DMS 273 treated with DMSO at 0.1 percent for 48 hours (cell line): Measurements from ENCODE around the gene PARP16.
"Not testable (repeated sequence)": the region's sequence is repeated elsewhere in the genome, so short reads cannot be mapped to it uniquely, and the experiment has no call there.

ENCODE experiments used
- DNase-seq: peaks from one replicate; lab custom pipeline; 2025; lab: John Stamatoyannopoulos, UW

PARP16 gene

GRCh38 chr15:65275728-65276126 is 11.0 kb downstream of the PARP16 start:
- no peak for DNase-seq

GRCh38 chr15:65275104-65275727 is 11.5 kb downstream of the PARP16 start:
- DNase-seq: no peak

GRCh38 chr15:65270811-65271545 is 15.7 kb downstream of the PARP16 start:
- DNase-seq: peak; percentile 36

- DNase-seq: no peak
Observed at GRCh38 chr15:65268411-65268810, 18.3 kb downstream of the PARP16 start.

DNA sequence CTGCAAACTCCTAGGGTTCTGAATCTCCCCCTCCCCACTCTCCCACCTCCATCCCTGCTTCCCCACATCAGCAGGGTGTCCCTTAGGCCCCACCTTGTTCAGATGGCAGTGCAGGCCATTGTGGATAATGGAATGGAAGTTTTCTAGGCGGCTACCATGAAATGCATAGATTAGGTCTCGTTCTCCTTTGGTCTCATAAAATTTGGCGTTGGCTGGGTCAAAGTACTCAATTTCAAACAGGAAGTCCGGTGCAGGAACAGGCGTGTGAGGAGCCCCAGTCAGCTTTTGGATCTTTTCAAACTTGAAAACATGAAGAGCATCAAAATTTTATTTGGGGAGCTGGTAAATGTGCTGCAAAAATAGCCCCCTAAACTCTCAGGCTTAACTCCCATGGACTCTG is 20.2 kb downstream of the PARP16 start:
- DNase-seq: no peak

GRCh38 chr15:65264863-65265430 is 21.7 kb downstream of the PARP16 start:
- DNase-seq: no peak

DNA sequence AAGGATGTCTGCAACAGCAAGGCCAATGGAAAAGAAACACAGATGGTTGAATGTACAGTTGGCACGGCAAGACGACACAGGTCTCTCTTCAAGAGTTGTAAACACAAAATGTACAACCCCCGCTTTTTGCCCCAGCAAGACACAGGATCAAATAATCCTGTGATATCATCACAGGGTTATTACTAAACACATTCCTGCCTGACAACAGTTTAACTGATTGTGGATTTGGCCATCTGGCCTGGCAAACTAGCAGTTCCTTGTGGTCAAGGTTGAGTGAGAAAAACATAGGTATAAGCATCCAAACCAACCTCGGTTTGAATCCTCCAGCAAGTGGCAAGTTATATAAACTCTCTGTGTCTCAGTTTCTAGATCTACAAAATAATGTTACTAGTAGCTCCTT is 23.4 kb downstream of the PARP16 start:
- peak; percentile 70 for DNase-seq

DNA sequence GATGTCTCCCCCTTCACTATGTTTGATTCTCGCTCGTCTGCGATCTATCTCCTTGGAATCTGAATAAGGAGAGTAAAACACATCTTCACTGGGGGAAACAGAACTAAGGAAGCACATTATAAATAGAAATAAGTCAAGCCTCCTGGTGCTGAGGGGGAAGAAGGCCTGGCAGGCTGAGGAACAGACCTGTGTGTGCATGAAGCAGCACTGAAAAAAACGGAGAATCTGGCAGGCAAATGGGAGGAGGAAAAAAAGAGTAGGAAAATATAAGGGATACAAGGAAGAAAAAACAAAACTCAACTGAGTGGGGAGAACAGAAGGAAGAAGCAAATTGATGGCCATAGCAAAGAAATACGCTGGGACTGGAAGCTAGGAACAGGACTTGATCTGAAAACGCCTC is 25.7 kb downstream of the PARP16 start:
- no peak for DNase-seq

- no peak for DNase-seq
Observed at GRCh38 chr15:65259367-65259797, 27.3 kb downstream of the PARP16 start.

DNA sequence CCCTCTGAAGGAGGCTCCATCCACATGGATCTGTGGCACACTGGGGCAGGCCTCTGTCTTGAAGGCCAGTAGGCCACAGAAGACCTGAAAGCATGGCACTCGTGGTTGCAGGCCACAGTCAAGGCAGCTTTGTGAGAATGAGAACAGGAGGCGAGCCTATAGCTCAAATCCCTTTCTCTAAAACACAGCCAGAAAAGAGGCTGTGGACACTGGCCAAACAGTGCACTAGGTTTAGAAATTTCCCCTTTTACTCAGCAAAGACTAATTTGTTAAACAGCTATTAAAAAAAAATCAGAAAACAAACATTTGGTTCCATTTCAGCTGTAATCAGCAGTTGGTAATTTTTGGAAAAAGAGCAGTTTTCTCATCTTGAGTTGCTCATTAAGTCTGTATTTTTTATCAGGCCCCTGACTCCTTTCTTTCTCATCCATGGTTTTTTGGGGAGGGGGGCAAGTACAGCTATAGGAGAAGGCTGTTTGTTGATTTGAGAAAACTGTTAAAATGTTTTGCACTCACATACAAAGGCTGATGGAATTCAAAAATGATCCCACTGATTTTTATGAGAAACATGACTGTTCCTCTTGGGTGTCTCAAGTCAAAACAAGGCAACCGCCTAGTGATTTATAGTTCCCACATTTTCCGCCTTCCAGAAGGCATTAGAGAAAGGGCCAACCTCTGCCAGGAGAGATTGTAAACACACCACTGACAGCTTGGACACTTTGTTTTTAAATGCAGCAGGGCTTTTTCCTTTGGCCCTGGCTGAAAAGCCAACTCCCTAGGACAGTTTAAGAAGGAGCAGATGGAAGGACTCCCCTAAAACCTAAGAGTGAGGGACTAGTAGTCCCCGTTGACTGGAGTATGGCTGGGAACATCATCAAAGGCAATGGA is 28.1 kb downstream of the PARP16 start:
- DNase-seq: peak; percentile 24

DNA sequence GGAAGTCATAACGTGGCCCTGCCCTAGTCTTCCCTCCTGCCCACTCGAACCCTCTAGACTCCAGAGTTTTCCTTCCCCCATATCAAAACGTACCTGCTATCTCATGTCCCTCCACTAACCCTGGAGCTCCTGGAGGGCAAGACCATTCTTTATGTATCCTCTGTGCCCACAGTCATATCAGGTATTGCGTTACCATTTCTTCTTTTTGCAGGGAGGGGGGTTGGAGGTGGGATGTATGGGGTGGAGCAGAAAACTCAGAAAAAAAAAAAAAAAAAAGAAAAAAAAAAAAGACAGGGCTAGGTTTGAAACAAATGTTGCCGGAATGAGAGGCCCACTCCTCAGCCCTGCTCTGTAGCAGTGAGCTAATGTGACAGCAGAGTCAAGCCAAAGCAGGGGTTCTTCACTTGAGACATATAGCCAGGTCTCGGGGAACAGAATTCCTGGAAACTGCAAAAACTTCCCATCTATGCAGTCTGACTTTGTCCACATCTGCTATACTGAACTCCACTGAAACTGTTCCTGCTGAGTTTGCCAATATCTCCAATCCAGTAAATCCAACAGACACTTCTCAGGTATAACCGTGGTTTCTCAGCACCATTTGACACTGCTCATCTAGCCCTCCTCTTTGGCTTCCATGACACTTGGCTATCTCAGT is 31.1 kb downstream of the PARP16 start:
- no peak for DNase-seq

GRCh38 chr15:65254758-65255157 is 31.9 kb downstream of the PARP16 start:
- DNase-seq: no peak

GRCh38 chr15:65254356-65254755 is 32.3 kb downstream of the PARP16 start:
- no peak for DNase-seq

DNA sequence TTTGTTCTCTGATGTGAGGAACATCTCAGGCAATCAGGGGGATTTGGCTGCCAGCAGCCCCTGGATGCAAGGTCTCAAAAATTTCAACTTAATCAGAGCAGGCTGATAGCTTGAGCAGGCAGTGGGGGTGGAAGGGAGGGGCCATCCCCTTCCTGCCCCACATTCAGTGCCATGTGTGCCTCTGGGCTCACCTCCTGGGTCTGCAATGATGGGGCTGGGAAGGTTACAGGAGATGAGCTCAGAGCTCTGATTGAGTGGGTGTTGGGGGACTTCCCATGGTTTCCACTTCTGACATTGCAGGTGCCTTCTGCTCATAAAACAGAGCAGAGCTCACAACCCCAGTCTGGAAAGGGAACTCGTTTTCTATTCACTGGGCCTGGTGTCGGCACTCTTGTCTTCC is 37.0 kb downstream of the PARP16 start:
- DNase-seq: no peak

- no peak for DNase-seq
Observed at GRCh38 chr15:65248511-65249255, 38.0 kb downstream of the PARP16 start.

- no peak for DNase-seq
Observed at GRCh38 chr15:65246939-65247338, 39.7 kb downstream of the PARP16 start.

GRCh38 chr15:65246026-65246714 is 40.5 kb downstream of the PARP16 start:
- DNase-seq: no peak

DNA sequence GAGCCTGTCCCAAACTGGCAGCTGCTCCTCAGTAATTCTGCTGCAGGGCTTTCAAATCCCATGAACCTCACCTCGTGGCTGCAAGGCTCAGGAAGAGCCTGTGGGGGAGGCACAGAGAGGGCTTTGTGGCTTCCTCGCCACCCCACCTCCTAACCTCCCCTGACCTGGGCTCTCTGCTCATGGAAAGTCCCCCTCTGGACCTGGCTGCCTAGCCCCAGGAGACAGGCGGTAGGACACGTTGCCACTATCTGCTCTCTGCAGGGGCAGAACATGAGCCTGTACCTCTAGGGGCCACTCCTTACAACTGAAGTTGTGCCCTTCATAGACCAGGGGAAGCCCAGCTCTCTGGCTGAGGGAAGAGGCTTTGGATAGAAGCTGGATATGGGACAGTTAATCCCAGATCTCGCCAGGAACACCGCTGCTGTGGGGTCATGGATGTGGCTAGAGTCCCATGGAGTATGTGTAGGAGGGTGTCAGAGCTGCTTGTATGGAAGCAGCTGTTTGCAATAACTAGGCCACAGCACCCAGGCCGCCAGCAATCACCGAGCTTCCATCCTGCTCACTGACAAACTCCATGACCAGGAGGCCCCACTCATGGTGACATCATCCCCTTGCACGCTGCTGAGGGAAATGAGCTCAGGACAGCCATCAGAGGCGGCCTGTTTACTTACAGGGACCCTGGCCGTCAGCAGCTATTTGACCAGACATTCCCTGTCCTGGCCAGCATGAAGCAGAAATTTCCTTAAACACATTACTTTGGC is 41.4 kb downstream of the PARP16 start:
- DNase-seq: no peak

GRCh38 chr15:65244638-65245037 is 42.0 kb downstream of the PARP16 start:
- DNase-seq: no peak

DNA sequence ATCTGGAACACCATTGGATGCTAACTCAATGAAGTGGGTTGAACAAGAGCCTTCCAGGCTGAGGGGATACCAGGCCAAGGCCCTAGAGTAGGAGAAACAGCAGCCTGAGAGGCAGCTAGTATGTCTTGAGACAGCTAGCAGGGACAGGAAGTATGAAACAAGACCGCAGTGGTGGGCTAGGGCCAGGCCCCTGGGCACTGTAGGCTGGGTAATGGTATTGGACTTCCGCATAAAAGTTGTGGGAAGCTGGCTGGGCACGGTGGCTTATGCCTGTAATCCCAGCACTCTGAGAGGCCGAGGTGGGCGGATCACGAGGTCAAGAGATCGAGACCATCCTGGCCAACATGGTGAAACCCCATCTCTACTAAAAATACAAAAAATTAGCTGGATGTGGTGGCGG is 50.2 kb downstream of the PARP16 start:
- not testable (repeated sequence) for DNase-seq
